ENCODE data around the gene LRRC4C. TPM values are rescaled to one million over a fixed set of nuclear protein-coding genes. Genes with fewer than 3 reads are reported as not detected.

LRRC4C gene
- total RNA-seq, 1 experiment from 2014 or later = 0.15 TPM

GRCh38 chr11:41246399-41246745, 213.1 kb downstream of the LRRC4C start:
- ChIA-PET CTCF (no interaction called here), POLR2A (no interaction called here)
- Histone ChIP-seq H3K27me3 (ENCODE audit: control insufficient read depth, insufficient read depth, low read length) (no peaks in the 10 kb centered on the region; the same call in 1 of the 2 replicates), H3K4me3 (ENCODE audit: low read depth in 2 of 2, low read length in 2 of 2) (no peak overlapping the region), H3K4me1 (ENCODE audit: control insufficient read depth, insufficient read depth, low read length) (no peaks in the 10 kb centered on the region), H3K36me3 (ENCODE audit: control insufficient read depth, insufficient read depth, low read length) (no peaks in the 10 kb centered on the region), H3K27ac (ENCODE audit: low read length) (no peak overlapping the region), H3K9me3 (ENCODE audit: control insufficient read depth, insufficient read depth, low read depth, low read length) (no peaks in the 10 kb centered on the region)
- DNase-seq (ENCODE audit: low read depth, low spot score) (no peak), ATAC-seq (no peak)
- BruUV-seq (replicated peaks) = no TSS peak
- TF ChIP-seq POLR2AphosphoS5 (IDR thresholded peaks at IDR 0.05; ENCODE audit: low read depth, low read length) (no peak), SIN3A (IDR thresholded peaks at IDR 0.05; ENCODE audit: borderline replicate concordance, insufficient read depth, low read depth, low read length) (no peak)
- TF ChIP-seq, protein P1, sequence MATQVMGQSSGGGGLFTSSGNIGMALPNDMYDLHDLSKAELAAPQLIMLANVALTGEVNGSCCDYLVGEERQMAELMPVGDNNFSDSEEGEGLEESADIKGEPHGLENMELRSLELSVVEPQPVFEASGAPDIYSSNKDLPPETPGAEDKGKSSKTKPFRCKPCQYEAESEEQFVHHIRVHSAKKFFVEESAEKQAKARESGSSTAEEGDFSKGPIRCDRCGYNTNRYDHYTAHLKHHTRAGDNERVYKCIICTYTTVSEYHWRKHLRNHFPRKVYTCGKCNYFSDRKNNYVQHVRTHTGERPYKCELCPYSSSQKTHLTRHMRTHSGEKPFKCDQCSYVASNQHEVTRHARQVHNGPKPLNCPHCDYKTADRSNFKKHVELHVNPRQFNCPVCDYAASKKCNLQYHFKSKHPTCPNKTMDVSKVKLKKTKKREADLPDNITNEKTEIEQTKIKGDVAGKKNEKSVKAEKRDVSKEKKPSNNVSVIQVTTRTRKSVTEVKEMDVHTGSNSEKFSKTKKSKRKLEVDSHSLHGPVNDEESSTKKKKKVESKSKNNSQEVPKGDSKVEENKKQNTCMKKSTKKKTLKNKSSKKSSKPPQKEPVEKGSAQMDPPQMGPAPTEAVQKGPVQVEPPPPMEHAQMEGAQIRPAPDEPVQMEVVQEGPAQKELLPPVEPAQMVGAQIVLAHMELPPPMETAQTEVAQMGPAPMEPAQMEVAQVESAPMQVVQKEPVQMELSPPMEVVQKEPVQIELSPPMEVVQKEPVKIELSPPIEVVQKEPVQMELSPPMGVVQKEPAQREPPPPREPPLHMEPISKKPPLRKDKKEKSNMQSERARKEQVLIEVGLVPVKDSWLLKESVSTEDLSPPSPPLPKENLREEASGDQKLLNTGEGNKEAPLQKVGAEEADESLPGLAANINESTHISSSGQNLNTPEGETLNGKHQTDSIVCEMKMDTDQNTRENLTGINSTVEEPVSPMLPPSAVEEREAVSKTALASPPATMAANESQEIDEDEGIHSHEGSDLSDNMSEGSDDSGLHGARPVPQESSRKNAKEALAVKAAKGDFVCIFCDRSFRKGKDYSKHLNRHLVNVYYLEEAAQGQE (IDR thresholded peaks at IDR 0.05; ENCODE audit: insufficient read depth in 1 of 2, low read depth in 2 of 2, low read length in 1 of 2) = no peak
- intact Hi-C loops (cut with micrococcal nuclease; ENCODE audit: unreplicated experiment) = no loop called here
- in situ Hi-C loops (cut with HindIII; ENCODE audit: low pct_unique_long_range_greater_than_20kb, low sequenced_read_pairs) = no loop called here

- Histone ChIP-seq H3K4me1 (ENCODE audit: control insufficient read depth, insufficient read depth, low read length) (no peaks in the 10 kb centered on the region), H3K36me3 (ENCODE audit: control insufficient read depth, insufficient read depth, low read length) (no peaks in the 10 kb centered on the region), H3K9me3 (ENCODE audit: control insufficient read depth, insufficient read depth, low read depth, low read length) (no peaks in the 10 kb centered on the region), H3K4me3 (ENCODE audit: low read depth in 2 of 2, low read length in 2 of 2) (no peak overlapping the region), H3K27ac (ENCODE audit: low read length) (no peak overlapping the region), H3K27me3 (ENCODE audit: control insufficient read depth, insufficient read depth, low read length) (no peaks in the 10 kb centered on the region; the same call in 1 of the 2 replicates)
- in situ Hi-C loops (cut with HindIII; ENCODE audit: low pct_unique_long_range_greater_than_20kb, low sequenced_read_pairs) = no loop called here
- DNase-seq (ENCODE audit: low read depth, low spot score) = no peak
- BruUV-seq (replicated peaks) = no TSS peak
- intact Hi-C loops (cut with micrococcal nuclease; ENCODE audit: unreplicated experiment) = no loop called here
- POLR2A ChIA-PET = no interaction called here
- CTCF ChIA-PET = no interaction called here
- no peak for TF ChIP-seq POLR2AphosphoS5 (IDR thresholded peaks at IDR 0.05; ENCODE audit: low read depth, low read length)
- no peak for TF ChIP-seq SIN3A (IDR thresholded peaks at IDR 0.05; ENCODE audit: borderline replicate concordance, insufficient read depth, low read depth, low read length)
- no peak for TF ChIP-seq TCF7L2 (IDR thresholded peaks at IDR 0.05; ENCODE audit: low read depth, low read length)
- TF ChIP-seq, protein P1 (IDR thresholded peaks at IDR 0.05; ENCODE audit: insufficient read depth in 1 of 2, low read depth in 2 of 2, low read length in 1 of 2) = no peak
- TF ChIP-seq CTCF (IDR thresholded peaks at IDR 0.05) = no peak
- ATAC-seq = no peak
These were observed 213.6 kb downstream of the LRRC4C start for GRCh38 chr11:41245704-41246398.

Data from Panc1 (cell line).